ENCODE results near the gene QARS1. TPM values are rescaled to one million over a fixed set of nuclear protein-coding genes. Genes with fewer than 3 reads are reported as not detected.

Gene QARS1
- total and polyA plus RNA-seq, 2 of the 8 experiments (the other 6 are each of a cell fraction or from before 2014, with no cell fraction given) = 353 to 581 TPM

DNA sequence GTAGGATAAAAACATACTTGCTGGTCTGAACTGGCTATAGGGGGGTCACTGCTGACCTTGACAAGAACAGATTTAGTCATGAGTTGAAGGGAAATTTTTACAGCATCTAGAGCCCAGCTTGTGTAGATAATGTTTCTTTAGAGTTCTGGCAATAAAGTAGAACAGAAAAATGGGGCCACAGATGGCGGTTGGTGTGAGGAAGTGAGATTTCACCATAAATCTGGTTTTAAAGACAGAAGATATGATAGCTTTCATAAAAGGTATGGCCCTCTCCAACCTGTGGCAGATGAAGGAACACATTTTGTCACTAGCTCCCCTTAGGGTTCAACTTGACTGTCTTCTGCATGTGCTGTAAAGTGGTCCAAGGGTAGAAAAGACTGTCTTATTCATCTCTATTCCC is 51.0 kb downstream of the QARS1 start (continued):
- TF ChIP-seq CHD7 (IDR thresholded peaks at IDR 0.05; ENCODE audit: insufficient replicate concordance, low read length) (no peak), FOSL1 (IDR thresholded peaks at IDR 0.05; ENCODE audit: insufficient read depth, low read depth, low read length) (no peak), HDAC6 (IDR thresholded peaks at IDR 0.05; ENCODE audit: low read depth, low read length) (no peak), PHF8 (conservative IDR thresholded peaks at IDR 0.05; ENCODE audit: low read depth, low read length) (no peak), ASH2L (IDR thresholded peaks at IDR 0.05; ENCODE audit: low read length) (no peak), HDAC2 (IDR thresholded peaks at IDR 0.05; ENCODE audit: borderline replicate concordance in 1 of 2, low read depth in 2 of 2, low read length in 2 of 2) (no peak), POLR2A (IDR thresholded peaks at IDR 0.05; ENCODE audit: control extremely low read depth in 1 of 2, low read depth in 2 of 2, low read length in 2 of 2) (no peak), CTBP2 (IDR thresholded peaks at IDR 0.05; ENCODE audit: borderline replicate concordance, insufficient read depth, insufficient read length, low read length) (no peak)
- TF ChIP-seq, protein P1, sequence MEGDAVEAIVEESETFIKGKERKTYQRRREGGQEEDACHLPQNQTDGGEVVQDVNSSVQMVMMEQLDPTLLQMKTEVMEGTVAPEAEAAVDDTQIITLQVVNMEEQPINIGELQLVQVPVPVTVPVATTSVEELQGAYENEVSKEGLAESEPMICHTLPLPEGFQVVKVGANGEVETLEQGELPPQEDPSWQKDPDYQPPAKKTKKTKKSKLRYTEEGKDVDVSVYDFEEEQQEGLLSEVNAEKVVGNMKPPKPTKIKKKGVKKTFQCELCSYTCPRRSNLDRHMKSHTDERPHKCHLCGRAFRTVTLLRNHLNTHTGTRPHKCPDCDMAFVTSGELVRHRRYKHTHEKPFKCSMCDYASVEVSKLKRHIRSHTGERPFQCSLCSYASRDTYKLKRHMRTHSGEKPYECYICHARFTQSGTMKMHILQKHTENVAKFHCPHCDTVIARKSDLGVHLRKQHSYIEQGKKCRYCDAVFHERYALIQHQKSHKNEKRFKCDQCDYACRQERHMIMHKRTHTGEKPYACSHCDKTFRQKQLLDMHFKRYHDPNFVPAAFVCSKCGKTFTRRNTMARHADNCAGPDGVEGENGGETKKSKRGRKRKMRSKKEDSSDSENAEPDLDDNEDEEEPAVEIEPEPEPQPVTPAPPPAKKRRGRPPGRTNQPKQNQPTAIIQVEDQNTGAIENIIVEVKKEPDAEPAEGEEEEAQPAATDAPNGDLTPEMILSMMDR (IDR thresholded peaks at IDR 0.05; ENCODE audit: control extremely low read depth in 1 of 3, insufficient read depth in 1 of 3, low read depth in 1 of 3, low read length in 3 of 3) = no peak

Data from H1 (cell line).